OCI-LY7 (cell line): ENCODE measurements around the gene TSPAN9.

Source experiments
- CTCF ChIP-seq: fragments of 200-600 bp; sonication (generic); conservative IDR thresholded peaks from 2 replicates; pipeline ENCODE4 v1.5.1; 2014; ENCODE audit warnings: mild to moderate bottlenecking, antibody characterized with exemption, low read length, moderate library complexity, mixed read lengths
- EZH2phosphoT487 ChIP-seq: fragments of 200-600 bp; sonication (generic); IDR thresholded peaks from 2 replicates; pipeline ENCODE4 v1.6.1; 2018; ENCODE audit warnings: low read depth, borderline replicate concordance, mild to moderate bottlenecking, mixed run types, antibody characterized with exemption, low read length, moderate library complexity, mixed read lengths

- TF ChIP-seq CTCF (no peak), EZH2phosphoT487 (no peak)
These were observed 208.4 kb downstream of the TSPAN9 start for GRCh38 chr12:3285570-3285969.
